ENCODE measurements around the gene SFTPD. TPM values are rescaled to one million over a fixed set of nuclear protein-coding genes. Genes with fewer than 3 reads are reported as not detected.
"Not testable (repeated sequence)": the region's sequence is repeated elsewhere in the genome, so short reads cannot be mapped to it uniquely, and the experiment has no call there.

SFTPD gene
- total RNA-seq, 2 donors from 2014 or later = not detected

DNA sequence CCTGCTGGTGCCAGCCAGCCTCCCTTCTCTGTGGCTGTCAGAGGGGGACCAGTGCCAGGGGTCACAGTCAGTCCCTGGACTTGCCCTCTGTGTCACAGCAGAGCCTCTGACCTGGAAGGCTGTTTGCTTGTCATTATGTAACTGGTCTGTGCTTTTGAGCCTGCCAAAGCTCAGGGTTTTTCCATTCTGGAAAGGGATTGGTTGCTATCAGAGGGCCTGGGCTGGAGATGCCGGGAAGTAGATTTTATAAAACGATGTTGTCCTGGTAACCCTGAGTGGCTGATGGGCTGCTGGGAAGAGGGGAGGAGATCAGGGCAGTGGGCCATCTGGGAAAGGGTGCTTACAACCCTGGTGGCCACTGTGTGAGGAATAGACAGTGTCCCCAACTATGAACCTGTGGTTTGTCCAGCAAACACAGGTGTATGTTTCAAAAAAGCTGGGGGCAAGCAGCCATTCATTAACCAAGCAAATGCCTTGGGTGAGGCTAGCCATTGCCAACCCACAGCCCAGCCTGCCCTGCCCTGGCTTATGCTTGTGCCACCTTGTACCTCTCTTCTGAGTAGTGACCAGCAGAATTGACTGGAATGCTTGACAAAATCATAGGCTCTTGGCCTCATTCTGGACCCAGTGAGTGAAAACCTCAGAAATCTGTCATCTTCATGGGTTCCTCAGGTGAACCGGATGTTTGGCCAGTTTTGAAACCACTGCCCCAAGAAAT lies 21.6 kb downstream of the SFTPD start:
- H3K27me3 Mint-ChIP-seq = peaks cover 23% of the 10 kb centered on the region
- no peaks in the 10 kb centered on the region for H3K9me3 ChIP-seq (ENCODE audit: control insufficient read depth, low read length, poor library complexity, severe bottlenecking)
- DNase-seq (no peak), ATAC-seq (no peak)
- H3K4me1 Mint-ChIP-seq = peaks cover 9% of the 10 kb centered on the region
- H3K27ac Mint-ChIP-seq = no peak overlapping the region
- no peaks in the 10 kb centered on the region for H3K36me3 Mint-ChIP-seq (ENCODE audit: low read depth)
- H3K4me3 Mint-ChIP-seq = no peak overlapping the region

DNA sequence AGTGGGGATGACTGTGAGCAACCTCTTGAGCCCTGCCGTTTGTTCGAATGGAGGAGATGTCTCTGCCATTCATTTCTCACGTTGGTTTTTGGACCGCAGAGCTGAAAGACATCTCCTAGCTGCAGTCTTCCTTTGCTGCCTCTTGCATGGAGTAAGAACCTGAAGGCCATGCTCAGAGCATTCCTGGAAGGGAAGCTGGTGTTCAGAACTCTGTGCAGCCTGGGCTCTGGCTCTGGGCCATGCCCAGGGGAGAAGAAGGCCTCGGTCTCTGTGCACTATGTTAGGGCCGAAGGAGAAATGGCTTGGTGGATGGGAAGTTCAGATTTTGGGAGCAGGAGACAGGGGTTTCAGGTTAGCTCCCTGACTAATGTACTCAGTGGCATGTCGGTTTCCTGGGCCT lies 22.9 kb downstream of the SFTPD start:
- Mint-ChIP-seq H3K36me3 (ENCODE audit: low read depth) (no peaks in the 10 kb centered on the region), H3K27ac (no peak overlapping the region), H3K4me1 (peaks cover 12% of the 10 kb centered on the region), H3K27me3 (peaks cover 17% of the 10 kb centered on the region), H3K4me3 (no peak overlapping the region)
- ATAC-seq (no peak), DNase-seq (no peak)
- no peaks in the 10 kb centered on the region for H3K9me3 ChIP-seq (ENCODE audit: control insufficient read depth, low read length, poor library complexity, severe bottlenecking)

GRCh38 chr10:79925614-79926013 lies 23.3 kb downstream of the SFTPD start:
- no peaks in the 10 kb centered on the region for H3K9me3 ChIP-seq (ENCODE audit: control insufficient read depth, low read length, poor library complexity, severe bottlenecking)
- no peaks in the 10 kb centered on the region for H3K36me3 Mint-ChIP-seq (ENCODE audit: low read depth)
- peaks cover 12% of the 10 kb centered on the region for H3K4me1 Mint-ChIP-seq
- DNase-seq = no peak
- peaks cover 13% of the 10 kb centered on the region for H3K27me3 Mint-ChIP-seq
- no peak overlapping the region for H3K27ac Mint-ChIP-seq
- ATAC-seq = no peak
- no peak overlapping the region for H3K4me3 Mint-ChIP-seq

- H3K9me3 ChIP-seq (ENCODE audit: control insufficient read depth, low read length, poor library complexity, severe bottlenecking) = no peaks in the 10 kb centered on the region
- ATAC-seq = no peak
- Mint-ChIP-seq H3K36me3 (ENCODE audit: low read depth) (no peaks in the 10 kb centered on the region), H3K4me3 (no peak overlapping the region), H3K27me3 (no peaks in the 10 kb centered on the region), H3K4me1 (peaks cover 6% of the 10 kb centered on the region), H3K27ac (no peak overlapping the region)
- no peak for DNase-seq
Measured at GRCh38 chr10:79923669-79924068, 25.2 kb downstream of the SFTPD start.

GRCh38 chr10:79923145-79923544 lies 25.8 kb downstream of the SFTPD start:
- Mint-ChIP-seq H3K36me3 (ENCODE audit: low read depth) (no peaks in the 10 kb centered on the region), H3K27me3 (no peaks in the 10 kb centered on the region)
- no peak for ATAC-seq

GRCh38 chr10:79922011-79922412 lies 26.9 kb downstream of the SFTPD start:
- peak; percentile 23 for ATAC-seq
- not testable (repeated sequence) for H3K36me3 Mint-ChIP-seq (ENCODE audit: low read depth); H3K4me1 Mint-ChIP-seq; H3K9me3 ChIP-seq (ENCODE audit: control insufficient read depth, low read length, poor library complexity, severe bottlenecking); H3K27me3 Mint-ChIP-seq; H3K27ac Mint-ChIP-seq; DNase-seq; H3K4me3 Mint-ChIP-seq

More at GRCh38 chr10:79923145-79923544, 25.8 kb downstream of the SFTPD start:
- H3K4me1 Mint-ChIP-seq = peaks cover 6% of the 10 kb centered on the region
- no peak for DNase-seq
- H3K4me3 Mint-ChIP-seq = no peak overlapping the region
- no peaks in the 10 kb centered on the region for H3K9me3 ChIP-seq (ENCODE audit: control insufficient read depth, low read length, poor library complexity, severe bottlenecking)
- H3K27ac Mint-ChIP-seq = no peak overlapping the region

DNA sequence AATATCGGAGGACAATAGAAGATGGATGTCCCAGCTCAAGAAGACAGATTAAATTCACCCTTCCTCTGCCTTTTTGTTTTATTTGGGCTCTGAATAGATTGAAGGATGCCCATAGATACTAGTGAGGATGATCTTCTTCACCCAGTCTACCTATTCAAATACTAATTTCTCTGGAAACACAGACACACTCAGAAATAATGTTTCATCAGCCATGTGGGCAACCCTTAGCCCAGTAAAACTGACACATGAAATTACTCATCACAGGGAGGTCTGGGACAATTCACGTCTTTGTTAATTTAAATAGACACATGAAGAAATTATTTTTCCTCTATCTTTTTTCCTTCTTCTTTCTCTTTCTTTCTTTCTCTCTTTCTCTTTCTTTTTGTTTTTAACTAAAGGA lies 33.1 kb downstream of the SFTPD start:
- H3K4me3 Mint-ChIP-seq; H3K36me3 Mint-ChIP-seq (ENCODE audit: low read depth); H3K4me1 Mint-ChIP-seq; ATAC-seq; H3K27ac Mint-ChIP-seq; DNase-seq; H3K9me3 ChIP-seq (ENCODE audit: control insufficient read depth, low read length, poor library complexity, severe bottlenecking): not testable (repeated sequence)
- H3K27me3 Mint-ChIP-seq = peaks cover 12% of the 10 kb centered on the region

GRCh38 chr10:79914512-79914911 lies 34.4 kb downstream of the SFTPD start:
- ATAC-seq = not testable (repeated sequence)

GRCh38 chr10:79910836-79911235 lies 38.1 kb downstream of the SFTPD start:
- Mint-ChIP-seq H3K4me3 (no peak overlapping the region), H3K36me3 (ENCODE audit: low read depth) (no peaks in the 10 kb centered on the region), H3K27ac (no peak overlapping the region), H3K4me1 (peaks cover 5% of the 10 kb centered on the region), H3K27me3 (peaks cover 33% of the 10 kb centered on the region)
- no peaks in the 10 kb centered on the region for H3K9me3 ChIP-seq (ENCODE audit: control insufficient read depth, low read length, poor library complexity, severe bottlenecking)
- DNase-seq (no peak), ATAC-seq (no peak)

More at GRCh38 chr10:79914512-79914911, 34.4 kb downstream of the SFTPD start:
- DNase-seq; H3K27ac Mint-ChIP-seq; H3K36me3 Mint-ChIP-seq (ENCODE audit: low read depth); H3K9me3 ChIP-seq (ENCODE audit: control insufficient read depth, low read length, poor library complexity, severe bottlenecking); H3K4me1 Mint-ChIP-seq; H3K4me3 Mint-ChIP-seq: not testable (repeated sequence)
- H3K27me3 Mint-ChIP-seq = peaks cover 22% of the 10 kb centered on the region

DNA sequence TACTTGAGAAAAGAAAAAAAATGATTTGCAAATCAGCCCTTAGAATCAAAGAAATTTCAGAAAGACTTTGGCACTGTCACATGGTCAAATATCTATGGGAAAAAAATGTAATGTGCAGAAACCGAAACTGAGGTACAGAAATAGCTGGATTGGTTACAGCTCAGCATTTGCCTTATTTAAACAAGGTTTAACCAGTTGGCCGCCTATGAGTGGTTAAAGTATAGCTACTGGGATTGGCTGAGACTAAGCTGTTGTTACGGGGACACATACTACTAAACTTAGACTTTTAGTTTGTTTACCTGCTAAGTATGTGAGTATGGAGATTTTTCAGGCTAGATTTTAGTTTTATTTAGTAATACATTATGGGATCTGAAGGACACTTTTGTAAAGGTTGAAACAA lies 38.6 kb downstream of the SFTPD start:
- DNase-seq (no peak), ATAC-seq (no peak)
- Mint-ChIP-seq H3K36me3 (ENCODE audit: low read depth) (no peaks in the 10 kb centered on the region), H3K27me3 (peaks cover 36% of the 10 kb centered on the region), H3K4me3 (no peak overlapping the region), H3K27ac (no peak overlapping the region), H3K4me1 (peaks cover 3% of the 10 kb centered on the region)
- no peaks in the 10 kb centered on the region for H3K9me3 ChIP-seq (ENCODE audit: control insufficient read depth, low read length, poor library complexity, severe bottlenecking)

DNA sequence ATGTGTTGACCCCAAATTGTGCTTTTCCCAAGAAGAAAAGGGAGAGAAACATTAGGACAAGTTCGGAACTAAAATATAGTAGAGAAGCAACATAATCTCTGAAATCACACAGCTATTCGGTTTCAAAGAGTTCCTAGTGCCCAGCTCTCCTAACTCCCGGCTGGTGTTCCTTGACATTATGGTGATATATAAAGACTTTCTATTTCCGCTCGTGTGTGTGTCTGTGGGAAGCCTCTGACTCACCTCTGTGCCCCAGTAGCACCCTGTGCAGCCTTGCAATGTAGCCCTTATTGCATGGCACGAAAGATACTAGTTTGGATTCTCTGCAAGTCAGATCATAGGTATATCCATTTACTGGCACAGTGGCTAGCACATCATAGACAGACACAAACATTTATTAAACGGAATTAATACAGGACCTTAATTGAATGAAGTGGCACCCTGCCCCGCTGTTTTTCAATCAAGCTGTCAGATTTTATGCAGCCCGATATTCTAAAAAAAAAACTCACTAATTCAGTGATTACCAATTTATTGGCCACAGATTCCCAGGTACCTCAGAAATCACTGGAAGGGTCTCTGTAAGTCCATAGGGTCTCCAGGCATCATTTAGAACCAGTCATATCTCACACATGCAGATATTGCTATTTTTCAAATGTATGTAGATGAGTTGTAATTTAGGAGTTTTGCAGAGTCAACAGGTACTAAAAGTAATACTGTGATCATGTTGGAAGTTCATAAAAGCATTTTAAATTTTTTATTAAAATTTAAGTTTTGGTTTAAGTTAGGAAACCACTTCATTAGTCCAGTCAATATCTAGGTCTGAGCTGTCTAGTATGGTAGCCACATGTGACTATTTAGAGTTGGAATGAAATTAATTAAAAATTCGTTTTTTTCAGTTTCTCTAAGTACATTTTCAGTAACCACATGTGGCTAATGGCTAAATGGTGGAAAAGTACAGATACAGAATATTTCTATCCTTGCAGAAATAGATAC lies 43.3 kb downstream of the SFTPD start:
- H3K36me3 Mint-ChIP-seq (ENCODE audit: low read depth) = peaks cover 6% of the 10 kb centered on the region
- H3K9me3 ChIP-seq (ENCODE audit: control insufficient read depth, low read length, poor library complexity, severe bottlenecking) = no peaks in the 10 kb centered on the region
- no peak for DNase-seq
- peaks cover 16% of the 10 kb centered on the region for H3K4me1 Mint-ChIP-seq
- H3K4me3 Mint-ChIP-seq = peak overlapping the region; percentile 95
- no peak for ATAC-seq
- peak overlapping the region; percentile 43 for H3K27ac Mint-ChIP-seq
- H3K27me3 Mint-ChIP-seq = peaks cover 59% of the 10 kb centered on the region

DNA sequence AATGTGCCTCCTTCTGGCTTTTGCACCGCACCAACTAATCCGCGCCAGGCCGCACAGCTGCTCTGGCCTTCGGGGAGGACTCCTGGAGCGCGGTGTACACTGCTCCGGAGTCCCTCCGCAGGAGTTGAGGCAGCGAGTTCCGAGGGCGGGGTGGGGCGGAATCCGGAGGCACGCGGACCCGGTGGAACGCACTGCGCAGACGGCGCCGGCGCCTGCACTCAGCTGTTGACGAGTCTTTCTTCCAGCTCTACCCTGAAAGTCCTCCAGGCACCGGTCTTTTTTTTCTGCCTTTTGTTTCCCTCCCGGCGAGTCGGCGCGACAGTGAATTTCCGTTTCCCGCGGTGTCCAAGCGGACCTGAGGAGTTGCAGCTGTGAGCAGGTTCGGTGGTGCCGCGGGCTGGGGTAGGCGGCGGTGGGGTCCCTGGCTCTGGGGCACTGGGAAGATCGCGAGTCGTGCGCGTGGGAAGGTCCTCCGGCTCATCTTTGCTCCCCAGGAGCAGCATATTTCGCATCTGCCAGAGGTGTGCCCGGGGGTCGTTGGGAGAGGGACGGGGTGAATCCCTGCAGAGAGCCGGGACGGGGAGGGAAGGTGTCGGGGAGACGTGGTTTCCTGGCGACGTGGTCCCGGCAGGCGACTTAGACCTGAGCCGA lies 44.1 kb downstream of the SFTPD start:
- Mint-ChIP-seq H3K27ac (peak overlapping the region; percentile 43), H3K4me3 (peak overlapping the region; percentile 95), H3K4me1 (peaks cover 16% of the 10 kb centered on the region), H3K36me3 (ENCODE audit: low read depth) (peaks cover 6% of the 10 kb centered on the region), H3K27me3 (peaks cover 55% of the 10 kb centered on the region)
- ATAC-seq = peak; percentile 90
- H3K9me3 ChIP-seq (ENCODE audit: control insufficient read depth, low read length, poor library complexity, severe bottlenecking) = no peaks in the 10 kb centered on the region
- peak in 2 of 3 donors; percentile 11 to 16 for DNase-seq

GRCh38 chr10:79901571-79901970 lies 47.3 kb downstream of the SFTPD start:
- not testable (repeated sequence) for H3K36me3 Mint-ChIP-seq (ENCODE audit: low read depth); H3K27ac Mint-ChIP-seq; H3K4me3 Mint-ChIP-seq; DNase-seq; H3K9me3 ChIP-seq (ENCODE audit: control insufficient read depth, low read length, poor library complexity, severe bottlenecking); ATAC-seq
- Mint-ChIP-seq H3K27me3 (peaks cover 57% of the 10 kb centered on the region), H3K4me1 (peaks cover 13% of the 10 kb centered on the region)

Data from T-helper 17 cell (primary cell).